ENCODE results near the gene CIITA.

The CIITA gene

GRCh38 chr16:10982465-10983150 lies 105.6 kb downstream of the CIITA start:
- DNase-seq (ENCODE audit: low spot score): no peak

GRCh38 chr16:10983159-10983558 lies 106.2 kb downstream of the CIITA start:
- peak; percentile 17 for DNase-seq (ENCODE audit: low spot score)

- DNase-seq (ENCODE audit: low spot score): no peak
Measured at GRCh38 chr16:10984509-10984908, 107.5 kb downstream of the CIITA start.
